A375 (cell line): ENCODE results near the gene SLC7A6OS. TPM values are rescaled to one million over a fixed set of nuclear protein-coding genes. Genes with fewer than 3 reads are reported as not detected.

Experiments
- small RNA-seq: library from RNA; depleted of rRNA; stranded (forward); fragments of <200 nt; gene quantifications from one replicate; pipeline ENCODE3, GENCODE V24; 2014
- total RNA-seq: library from RNA; depleted of rRNA; stranded (reverse); fragments of >200 nt; shearing (Covaris generic); gene quantifications from 2 replicates; pipeline ENCODE4 v1.2.3, GENCODE V29; 2014; rRNA removed

SLC7A6OS gene
- total RNA-seq: 20.5 and 24.8 TPM in 2 replicates

GRCh38 chr16:68310774-68311511 lies at the start of gene SLC7A6OS, which contains the start of gene PRMT7:
Gene SLC7A6OS, minus strand, starts transcription at chr16:68310946. Its CDS starts 20 bp downstream, at chr16:68310926.
Gene PRMT7, plus strand, starts transcription at chr16:68311019. Its CDS starts 4,961 bp downstream, at chr16:68315980.

GRCh38 chr16:68264128-68265077 lies 46.3 kb downstream of the SLC7A6OS start, which contains the start of gene SLC7A6:
Gene SLC7A6, plus strand, starts transcription at chr16:68264526. Its CDS starts 10,201 bp downstream, at chr16:68274727.

Small RNA genes lying within 50 kb of the gene (small RNA-seq; reads per million reads assigned to genes)
- gene RNU4-30P (not detected), gene RNU6-1262P (not detected)

Other genes starting within 250 kb of the SLC7A6OS start
- 19.3 and 21.5 TPM in 2 replicates for gene NFATC3, start 225.6 kb downstream of the SLC7A6OS start, total RNA-seq
- 0.15 and 0.50 TPM in 2 replicates for gene ESRP2, start 74.8 kb downstream of the SLC7A6OS start, total RNA-seq
- gene PLA2G15, start 65.6 kb downstream of the SLC7A6OS start, total RNA-seq: 17.0 and 18.0 TPM in 2 replicates
- 16.4 and 22.3 TPM in 2 replicates for gene SLC7A6, start 46.4 kb downstream of the SLC7A6OS start, total RNA-seq
- gene PRMT7, start 73 bp upstream of the SLC7A6OS start, total RNA-seq: 67.6 and 79.4 TPM in 2 replicates
- 0.19 and 0.53 TPM in 2 replicates for gene SMPD3, start 137.6 kb upstream of the SLC7A6OS start, total RNA-seq
- 13.6 and 18.6 TPM in 2 replicates for gene ZFP90, start 228.3 kb upstream of the SLC7A6OS start, total RNA-seq